Keratinocyte (primary cell): ENCODE measurements around the gene CASK. TPM values are rescaled to one million over a fixed set of nuclear protein-coding genes. Genes with fewer than 3 reads are reported as not detected.

Source experiments
- DNase-seq: peaks from one replicate; pipeline ENCODE4 v3.0.0-alpha.2; 2011; ENCODE audit warnings: low read depth, missing footprints, low spot score
- FAIRE-seq: peaks from 2 replicates; lab custom pipeline; 2011; peaks lifted over from hg19 to GRCh38; lab: Jason Lieb, UNC
- H2AFZ ChIP-seq: 2 replicates; pipeline ENCODE4 v1.6.0; 2012; ENCODE audit warnings: low read length, control low read depth, inconsistent platforms; ENCODE audit not compliant: control insufficient read depth
- H3K27ac ChIP-seq: 2 replicates; pipeline ENCODE4 v1.5.1; 2011; ENCODE audit warnings: low read length; ENCODE audit not compliant: control insufficient read depth, insufficient read depth
- H3K27me3 ChIP-seq: 3 replicates; pipeline ENCODE4 v1.6.0; 2011; ENCODE audit warnings: low read length; ENCODE audit not compliant: control insufficient read depth, insufficient read depth; ENCODE audit errors: extremely low read depth
- H3K36me3 ChIP-seq, 2 experiments: 2 replicates in 1 of 2; 3 replicates in 1 of 2; pipeline ENCODE4 v1.5.1; 2011; ENCODE audit warnings: low read length in 2 of 2, mild to moderate bottlenecking in 1 of 2; ENCODE audit not compliant: control insufficient read depth in 2 of 2, insufficient read depth in 2 of 2; ENCODE audit errors: extremely low read depth in 1 of 2
- H3K4me1 ChIP-seq: 3 replicates; pipeline ENCODE4 v1.5.1; 2011; ENCODE audit warnings: low read length; ENCODE audit not compliant: control insufficient read depth, insufficient read depth; ENCODE audit errors: extremely low read depth
- H3K4me2 ChIP-seq: 3 replicates; pipeline ENCODE4 v1.6.0; 2011; ENCODE audit warnings: low read depth, low read length; ENCODE audit not compliant: control insufficient read depth, insufficient read depth; ENCODE audit errors: extremely low read depth
- H3K4me3 ChIP-seq, 3 experiments: fragments of 200-600 bp in 1 of 3; sonication (generic) in 1 of 3; 2 replicates in 2 of 3; 3 replicates in 1 of 3; pipeline ENCODE4 v1.5.1; 2011 to 2016; ENCODE audit warnings: low read length in 3 of 3, mild to moderate bottlenecking in 3 of 3, control low read depth in 2 of 3, inconsistent platforms in 1 of 3, low read depth in 1 of 3, mixed read lengths in 1 of 3, mixed run types in 1 of 3, moderate library complexity in 1 of 3; ENCODE audit not compliant: control insufficient read depth in 2 of 3, insufficient read depth in 2 of 3; ENCODE audit errors: extremely low read depth in 1 of 3
- H3K79me2 ChIP-seq: 2 replicates; pipeline ENCODE4 v1.6.0; 2012; ENCODE audit warnings: low read length; ENCODE audit not compliant: control insufficient read depth, insufficient read depth
- H3K9ac ChIP-seq: 3 replicates; pipeline ENCODE4 v1.6.0; 2011; ENCODE audit warnings: low read length; ENCODE audit not compliant: control insufficient read depth, insufficient read depth; ENCODE audit errors: extremely low read depth
- H3K9me1 ChIP-seq: 3 replicates; pipeline ENCODE4 v1.6.0; 2011; ENCODE audit warnings: low read length; ENCODE audit not compliant: control insufficient read depth, insufficient read depth; ENCODE audit errors: extremely low read depth
- H3K9me3 ChIP-seq: 2 replicates; pipeline ENCODE4 v1.5.1; 2012; ENCODE audit warnings: low read depth, low read length; ENCODE audit not compliant: control insufficient read depth
- H4K20me1 ChIP-seq: 3 replicates; pipeline ENCODE4 v1.6.0; 2011; ENCODE audit warnings: low read length; ENCODE audit not compliant: control insufficient read depth, insufficient read depth; ENCODE audit errors: extremely low read depth
- CTCF ChIP-seq, 3 experiments: IDR thresholded peaks in 1 of 3; conservative IDR thresholded peaks in 1 of 3; optimal IDR thresholded peaks in 1 of 3; 2 replicates in 2 of 3; 3 replicates in 1 of 3; pipeline versions ENCODE3 to v1.5.1; 2011; ENCODE audit warnings: low read length in 3 of 3, mild to moderate bottlenecking in 3 of 3, moderate library complexity in 2 of 3, control low read depth in 1 of 3, inconsistent platforms in 1 of 3; ENCODE audit not compliant: insufficient read depth in 2 of 3; ENCODE audit errors: extremely low read depth in 1 of 3
- EZH2 ChIP-seq: IDR thresholded peaks from one replicate; pipeline ENCODE4 v1.6.1; 2012; ENCODE audit warnings: inconsistent platforms, mild to moderate bottlenecking, low read length, moderate library complexity
- dilution Hi-C: fragments of 300-500 bp; cut with MboI; formaldehyde crosslinking; loops from one replicate; pipeline ENCODE4 v1.7.0; 2020; ENCODE audit warnings: low sequenced_read_pairs; ENCODE audit not compliant: extremely low pct_ligation_motif_present
- polyA plus RNA-seq, 5 experiments: library from polyadenylated mRNA; depleted of rRNA in 3 of 5; stranded (reverse) in 3 of 5; stranded (forward) in 1 of 5; unstranded in 1 of 5; fragments of >200 nt; gene quantifications; 1 replicate in 1 of 5; 2 replicates in 3 of 5; 3 replicates in 1 of 5; pipeline versions ENCODE4 v1.2.1 to v1.2.3, GENCODE V29; 2011 to 2012; ENCODE audit warnings: missing spikeins in 2 of 5, low read depth in 1 of 5, low replicate concordance in 1 of 5

CASK gene
- polyA plus RNA-seq, 1 donor (not counting 4 experiments of a cell fraction or from before 2014, with no cell fraction given): 33.7 TPM

DNA sequence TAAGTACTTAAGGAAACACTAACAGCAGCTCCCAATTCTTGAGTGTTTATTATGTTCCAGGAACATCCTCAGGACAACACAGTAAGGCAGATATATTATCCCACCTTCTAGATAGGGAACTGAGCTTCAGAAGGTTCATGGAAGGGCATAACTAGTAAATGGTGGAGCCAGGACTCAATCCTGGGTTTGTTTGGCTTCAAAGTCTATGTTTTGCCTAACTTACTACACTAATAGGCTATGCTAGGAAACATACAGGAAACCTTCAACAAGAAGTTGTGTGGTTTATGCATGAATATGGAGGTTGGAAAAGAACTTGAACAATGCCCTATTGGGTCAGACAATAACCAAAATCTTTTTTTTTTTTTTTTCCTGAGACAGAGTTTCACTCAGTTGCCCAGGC is 307.1 kb downstream of the CASK start:
- H3K4me3 ChIP-seq: no peak overlapping the region
- no peaks in the 10 kb centered on the region for H3K4me1 ChIP-seq
- no peak overlapping the region for H3K9ac ChIP-seq
- H3K27ac ChIP-seq: no peak overlapping the region
- no peak overlapping the region for H2AFZ ChIP-seq
- no peak overlapping the region for H3K4me2 ChIP-seq
- dilution Hi-C loops: no loop called here
- no peaks in the 10 kb centered on the region for H3K79me2 ChIP-seq
- no peaks in the 10 kb centered on the region for H3K9me1 ChIP-seq
- TF ChIP-seq EZH2 (no peak), CTCF (optimal IDR thresholded peaks at IDR 0.05 in 1 of 3, IDR thresholded peaks at IDR 0.05 in 1 of 3, conservative IDR thresholded peaks at IDR 0.05 in 1 of 3; ENCODE audit: extremely low read depth in 1 of 3, insufficient read depth in 2 of 3, low read length in 3 of 3) (no peak)
- no peaks in the 10 kb centered on the region for H3K36me3 ChIP-seq
- no peak for DNase-seq
- no peaks in the 10 kb centered on the region for H3K9me3 ChIP-seq
- no peaks in the 10 kb centered on the region for H3K27me3 ChIP-seq
- H4K20me1 ChIP-seq: no peaks in the 10 kb centered on the region
- FAIRE-seq: no peak

DNA sequence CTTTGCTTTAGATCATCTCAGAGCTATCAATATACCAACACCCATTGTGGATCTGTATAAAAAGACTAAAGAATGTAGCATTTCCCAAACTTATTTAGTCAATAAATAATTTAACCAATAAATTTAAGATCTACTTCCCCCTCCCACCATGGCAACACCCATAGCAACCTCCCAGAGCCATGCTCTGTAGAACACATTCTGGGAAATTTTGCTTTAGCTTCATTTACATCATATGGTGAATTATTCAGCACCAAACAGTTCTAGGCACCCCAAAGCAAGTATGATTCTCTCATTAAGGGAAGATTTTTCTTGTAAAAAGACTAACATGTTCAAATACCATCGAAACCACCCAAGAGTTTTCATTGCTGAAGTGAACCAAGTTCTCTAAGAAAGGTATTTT is 315.1 kb downstream of the CASK start:
- no peaks in the 10 kb centered on the region for H3K79me2 ChIP-seq
- no peaks in the 10 kb centered on the region for H3K9me3 ChIP-seq
- no peaks in the 10 kb centered on the region for H4K20me1 ChIP-seq
- H3K4me1 ChIP-seq: no peaks in the 10 kb centered on the region
- TF ChIP-seq EZH2 (no peak), CTCF (optimal IDR thresholded peaks at IDR 0.05 in 1 of 3, IDR thresholded peaks at IDR 0.05 in 1 of 3, conservative IDR thresholded peaks at IDR 0.05 in 1 of 3; ENCODE audit: extremely low read depth in 1 of 3, insufficient read depth in 2 of 3, low read length in 3 of 3) (no peak)
- dilution Hi-C loops: no loop called here
- H3K27ac ChIP-seq: no peak overlapping the region
- no peaks in the 10 kb centered on the region for H3K36me3 ChIP-seq
- H3K4me2 ChIP-seq: no peak overlapping the region
- no peak overlapping the region for H2AFZ ChIP-seq
- no peaks in the 10 kb centered on the region for H3K9me1 ChIP-seq
- FAIRE-seq (no peak), DNase-seq (no peak)
- H3K4me3 ChIP-seq: no peak overlapping the region
- no peak overlapping the region for H3K9ac ChIP-seq
- H3K27me3 ChIP-seq: no peaks in the 10 kb centered on the region
